ENCODE measurements around the gene RYR2. TPM values are rescaled to one million over a fixed set of nuclear protein-coding genes. Genes with fewer than 3 reads are reported as not detected.

The RYR2 gene
- polyA plus RNA-seq, 1 of the 3 experiments (the other 2 are of a cell fraction): under 0.01 TPM

GRCh38 chr1:237700181-237700580 is 658.2 kb downstream of the RYR2 start:
- 32% methylated on average over 5 of the region's 5 CpGs for WGBS (ENCODE audit: low lambda C conversion rate)
- Histone ChIP-seq H4K20me1 (ENCODE audit: insufficient read depth) (no peaks in the 10 kb centered on the region), H3K4me1 (ENCODE audit: control insufficient read depth in 1 of 2, insufficient read depth in 2 of 2, low read depth in 1 of 2, low read length in 1 of 2) (no peaks in the 10 kb centered on the region; a peak in 1 of 4 replicates), H3K79me2 (ENCODE audit: insufficient read depth) (no peaks in the 10 kb centered on the region), H3K36me3 (replicated peaks in 1 of 2; ENCODE audit: control insufficient read depth in 1 of 2, insufficient read depth in 2 of 2, low read length in 1 of 2) (no peaks in the 10 kb centered on the region), H2AFZ (ENCODE audit: low read depth) (no peak overlapping the region), H3K27me3 (ENCODE audit: insufficient read depth) (no peaks in the 10 kb centered on the region), H3K4me2 (no peak overlapping the region), H3K27ac (ENCODE audit: low read depth in 2 of 2, low read length in 1 of 2) (no peak overlapping the region), H3K4me3 (ENCODE audit: low read depth in 2 of 2, low read length in 1 of 2) (no peak overlapping the region), H3F3A (replicated peaks; ENCODE audit: insufficient read depth) (no peaks in the 10 kb centered on the region), H3K9me2 (no peaks in the 10 kb centered on the region), H3K9me3 (no peaks in the 10 kb centered on the region), H3K9ac (no peak overlapping the region)
- TF ChIP-seq YY1 (IDR thresholded peaks at IDR 0.05; ENCODE audit: low read depth): no peak
- TF ChIP-seq IRF3 (IDR thresholded peaks at IDR 0.05; ENCODE audit: low read depth, low read length): no peak
- TF ChIP-seq ELF1 (IDR thresholded peaks at IDR 0.05): no peak
- TF ChIP-seq USF1 (IDR thresholded peaks at IDR 0.05; ENCODE audit: borderline replicate concordance, low read depth): no peak
- TF ChIP-seq CHD2 (IDR thresholded peaks at IDR 0.05; ENCODE audit: low read length, partially characterized antibody): no peak
- TF ChIP-seq FOSL2 (IDR thresholded peaks at IDR 0.05; ENCODE audit: borderline replicate concordance, low read depth): no peak
- no peak for TF ChIP-seq NRF1 (IDR thresholded peaks at IDR 0.05; ENCODE audit: low read depth, low read length)
- TF ChIP-seq SIN3A (IDR thresholded peaks at IDR 0.05; ENCODE audit: borderline replicate concordance, low read depth, low read length): no peak
- no peak for TF ChIP-seq SMC3 (IDR thresholded peaks at IDR 0.05; ENCODE audit: low read depth, low read length)
- TF ChIP-seq MXI1 (IDR thresholded peaks at IDR 0.05; ENCODE audit: low read depth, low read length): no peak
- TF ChIP-seq RXRA (IDR thresholded peaks at IDR 0.05; ENCODE audit: borderline replicate concordance, low read depth): no peak
- no peak for TF ChIP-seq GABPA (IDR thresholded peaks at IDR 0.05; ENCODE audit: low read depth)
- no peak for TF ChIP-seq POLR2AphosphoS5 (IDR thresholded peaks at IDR 0.05; ENCODE audit: low read depth, low read length)
- no peak for TF ChIP-seq FOXM1 (IDR thresholded peaks at IDR 0.05; ENCODE audit: low read depth)
- TF ChIP-seq PBX3 (IDR thresholded peaks at IDR 0.05): no peak
- TF ChIP-seq TEAD4 (IDR thresholded peaks at IDR 0.05; ENCODE audit: borderline replicate concordance, insufficient read depth): no peak
- no peak for TF ChIP-seq USF2 (IDR thresholded peaks at IDR 0.05; ENCODE audit: borderline replicate concordance, low read depth, low read length)
- TF ChIP-seq RAD21 (IDR thresholded peaks at IDR 0.05; ENCODE audit: low read length): no peak
- DNase-seq: no peak
- ChIA-PET CTCF (no interaction called here), POLR2A (no interaction called here)

All from SK-N-SH (cell line).